Measurements from ENCODE around the gene OR6C65.

GRCh38 chr12:55425954-55426353 lies 25.6 kb downstream of the OR6C65 start, which contains the start of gene OR6C76:
- no peak for TF ChIP-seq TARDBP (IDR thresholded peaks at IDR 0.05)
- no peak for TF ChIP-seq HDGF (IDR thresholded peaks at IDR 0.05; ENCODE audit: borderline replicate concordance)
- TF ChIP-seq NFRKB (IDR thresholded peaks at IDR 0.05) = no peak
- no peak for TF ChIP-seq FOXA1 (IDR thresholded peaks at IDR 0.05)
- no peak for TF ChIP-seq BHLHE40 (IDR thresholded peaks at IDR 0.05; ENCODE audit: borderline replicate concordance)
- no peak for TF ChIP-seq FOXM1 (IDR thresholded peaks at IDR 0.05; ENCODE audit: borderline replicate concordance)
- TF ChIP-seq SP1 (IDR thresholded peaks at IDR 0.05) = no peak
- no peak for TF ChIP-seq L3MBTL2 (conservative IDR thresholded peaks at IDR 0.05)
- TF ChIP-seq ZNF384 (IDR thresholded peaks at IDR 0.05) = no peak
- TF ChIP-seq PKNOX1 (IDR thresholded peaks at IDR 0.05) = no peak
- no peak for TF ChIP-seq SUZ12 (IDR thresholded peaks at IDR 0.05)
- TF ChIP-seq CTBP1 (IDR thresholded peaks at IDR 0.05; ENCODE audit: borderline replicate concordance) = no peak
- TF ChIP-seq FOXK2 (IDR thresholded peaks at IDR 0.05) = no peak
- TF ChIP-seq ARNT (IDR thresholded peaks at IDR 0.05) = no peak

Data from HEK293T (cell line).